Measurements from ENCODE around the gene SEMA6B. TPM values are rescaled to one million over a fixed set of nuclear protein-coding genes. Genes with fewer than 3 reads are reported as not detected.

SEMA6B gene
- total and polyA plus RNA-seq, 2 of the 8 experiments (the other 6 are each of a cell fraction or from before 2014, with no cell fraction given): 31.3 to 54.4 TPM

DNA sequence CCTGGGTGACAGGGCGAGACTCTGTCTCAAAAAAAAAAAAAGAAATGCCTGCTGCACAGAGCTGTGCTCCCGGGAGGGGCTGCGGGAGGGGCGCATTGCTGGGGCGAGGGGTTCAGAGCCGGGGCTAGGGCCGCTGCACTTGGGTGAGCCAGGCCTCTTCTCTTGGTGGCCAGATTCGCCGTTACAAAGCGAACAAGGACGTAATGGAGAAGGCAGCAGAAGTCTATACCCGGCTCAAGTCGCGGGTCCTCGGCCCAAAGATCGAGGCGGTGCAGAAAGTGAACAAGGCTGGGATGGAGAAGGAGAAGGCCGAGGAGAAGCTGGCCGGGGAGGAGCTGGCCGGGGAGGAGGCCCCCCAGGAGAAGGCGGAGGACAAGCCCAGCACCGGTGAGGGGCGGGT lies 60.2 kb downstream of the SEMA6B start:
- Histone ChIP-seq H3K27ac (ENCODE audit: low read depth, low read length) (no peak overlapping the region), H3K18ac (ENCODE audit: extremely low read depth, low read length) (no peak overlapping the region), H3K4ac (replicated peaks; ENCODE audit: insufficient read length, low read depth, low read length) (no peak overlapping the region), H3K56ac (replicated peaks; ENCODE audit: insufficient read length, low read depth, low read length) (no peak overlapping the region), H4K20me1 (replicated peaks in 1 of 2; ENCODE audit: control insufficient read depth in 1 of 2, insufficient read depth in 2 of 2, low read length in 2 of 2) (peaks cover 4 to 16% of the 10 kb centered on the region in 2 experiments), H3K14ac (ENCODE audit: insufficient read length) (no peak overlapping the region), H3K23ac (ENCODE audit: insufficient read length) (no peak overlapping the region), H3K79me2 (ENCODE audit: control insufficient read depth in 1 of 2, insufficient read depth in 2 of 2, low read length in 2 of 2) (no peaks in the 10 kb centered on the region), H3K27me3 (replicated peaks in 1 of 4; ENCODE audit: control insufficient read depth in 3 of 4, extremely low read depth in 1 of 4, insufficient read depth in 3 of 4, low read length in 3 of 4) (no peaks in the 10 kb centered on the region), H3K4me2 (ENCODE audit: insufficient read depth in 1 of 2, low read depth in 2 of 2, low read length in 2 of 2) (no peak overlapping the region), H4K8ac (ENCODE audit: extremely low read depth, insufficient read depth, low read length) (no peak overlapping the region), H2BK20ac (ENCODE audit: low read length) (no peak overlapping the region), H2BK120ac (replicated peaks; ENCODE audit: low read depth, low read length) (no peak overlapping the region), H3K9ac (replicated peaks in 1 of 4; ENCODE audit: extremely low read depth in 1 of 4, low read depth in 3 of 4, low read length in 3 of 4) (no peak overlapping the region), H3K4me1 (replicated peaks in 1 of 4; ENCODE audit: control insufficient read depth in 3 of 4, insufficient read depth in 4 of 4, low read length in 3 of 4) (no peaks in the 10 kb centered on the region), H2AK5ac (ENCODE audit: low read depth, low read length) (no peak overlapping the region), H2BK15ac (ENCODE audit: low read length) (no peak overlapping the region), H3K9me3 (ENCODE audit: insufficient read depth in 2 of 2, low read depth in 1 of 2, low read length in 1 of 2) (no peaks in the 10 kb centered on the region), H4K91ac (replicated peaks; ENCODE audit: insufficient read length, low read length) (no peak overlapping the region), H3K79me1 (ENCODE audit: low read depth, low read length) (no peaks in the 10 kb centered on the region), H3K4me3 (ENCODE audit: extremely low read depth in 1 of 4, insufficient read depth in 2 of 4, low read depth in 3 of 4, low read length in 4 of 4) (no peak overlapping the region), H3K23me2 (ENCODE audit: low read depth, low read length) (no peaks in the 10 kb centered on the region), H4K5ac (ENCODE audit: insufficient read length, low read depth, low read length) (no peak overlapping the region), H2AFZ (ENCODE audit: low read length) (no peak overlapping the region), H2BK12ac (ENCODE audit: low read depth, low read length) (no peak overlapping the region), H2BK5ac (ENCODE audit: low read depth, low read length) (no peak overlapping the region), H3K36me3 (ENCODE audit: control insufficient read depth in 2 of 4, insufficient read depth in 4 of 4, low read length in 3 of 4) (peaks cover 12 to 67% (median 27%) of the 10 kb centered on the region in 4 experiments)
- TF ChIP-seq RBBP5 (IDR thresholded peaks at IDR 0.05; ENCODE audit: borderline replicate concordance, low read depth, low read length): no peak
- no peak for TF ChIP-seq HDAC2 (IDR thresholded peaks at IDR 0.05; ENCODE audit: borderline replicate concordance in 1 of 2, low read depth in 2 of 2, low read length in 2 of 2)
- no peak for TF ChIP-seq EZH2 (IDR thresholded peaks at IDR 0.05; ENCODE audit: low read depth, low read length, severe bottlenecking)
- no peak for TF ChIP-seq HDAC6 (IDR thresholded peaks at IDR 0.05; ENCODE audit: low read depth, low read length)
- TF ChIP-seq SAP30 (IDR thresholded peaks at IDR 0.05; ENCODE audit: insufficient read depth, insufficient replicate concordance, low read length): no peak
- no peak for TF ChIP-seq CEBPB (IDR thresholded peaks at IDR 0.05; ENCODE audit: low read depth, low read length)
- 88% methylated on average over 11 of the region's 23 CpGs; no CpG with 5 or more reads in 1 of the 2 experiments for WGBS, 2 experiments (ENCODE audit: extremely low coverage in 1 of 2, insufficient coverage in 1 of 2, insufficient read length in 1 of 2, insufficient replicate concordance in 2 of 2, low coverage in 1 of 2, low lambda C conversion rate in 2 of 2, missing lambda C conversion rate in 1 of 2)
- ChIA-PET POLR2A (ENCODE audit: partially characterized antibody) (interaction anchor here (1.3 to 4.1 kb wide), 2 partner anchors 9 to 24 kb away, joined by 3 to 15 read pairs; no protein-coding TSS in a partner anchor), CTCF (ENCODE audit: partially characterized antibody) (interaction anchor here (1.2 to 3.8 kb wide), 2 partner anchors 25 to 232 kb away, joined by 3 to 17 read pairs; no protein-coding TSS in a partner anchor)
- FAIRE-seq (no peak), DNase-seq (ENCODE audit: low read depth in 1 of 2, low spot score in 2 of 2) (no peak)

Data from H1 (cell line).